ENCODE measurements around the gene NUCKS1. TPM values are rescaled to one million over a fixed set of nuclear protein-coding genes. Genes with fewer than 3 reads are reported as not detected.
A peak's percentile ranks its signal among the peaks of the same experiment; 100 is the strongest.

NUCKS1 gene
- total RNA-seq, 1 experiment from 2014 or later: 276 TPM

DNA sequence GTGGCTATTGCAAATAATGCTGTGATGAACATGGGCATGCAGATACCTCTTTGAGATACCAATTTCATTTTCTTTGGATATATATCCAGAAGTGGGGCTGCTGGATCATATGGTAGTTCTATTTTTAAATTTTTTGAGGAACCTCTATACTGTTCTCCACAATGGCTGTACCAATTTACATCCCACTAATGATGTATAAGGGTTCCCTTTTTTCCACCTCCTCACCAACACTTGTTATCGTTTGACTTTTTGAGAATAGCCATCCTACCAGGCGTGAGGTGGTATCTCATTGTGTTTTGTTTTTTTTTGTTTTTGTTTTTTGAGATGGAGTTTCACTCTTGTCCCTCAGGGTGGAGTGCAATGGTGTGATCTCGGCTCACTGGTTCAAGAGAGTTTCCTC lies 6.6 kb upstream of the NUCKS1 start:
- no peak overlapping the region for H3K4me3 Mint-ChIP-seq (ENCODE audit: low read depth, unreplicated experiment)
- DNase-seq: no peak
- H3K27ac Mint-ChIP-seq (ENCODE audit: unreplicated experiment): no peak overlapping the region
- CTCF ChIA-PET: interaction anchor here (0.5 kb wide), 1 partner anchor 25 kb away, joined by 3 read pairs; no protein-coding TSS in a partner anchor
- BruUV-seq (replicated peaks): no TSS peak
- peaks cover 29% of the 10 kb centered on the region for H3K27me3 Mint-ChIP-seq (ENCODE audit: unreplicated experiment)
- intact Hi-C loops (cut with micrococcal nuclease; ENCODE audit: unreplicated experiment): no loop called here
- no peaks in the 10 kb centered on the region for H3K4me1 Mint-ChIP-seq (ENCODE audit: low read depth, unreplicated experiment)
- TF ChIP-seq, protein P1, sequence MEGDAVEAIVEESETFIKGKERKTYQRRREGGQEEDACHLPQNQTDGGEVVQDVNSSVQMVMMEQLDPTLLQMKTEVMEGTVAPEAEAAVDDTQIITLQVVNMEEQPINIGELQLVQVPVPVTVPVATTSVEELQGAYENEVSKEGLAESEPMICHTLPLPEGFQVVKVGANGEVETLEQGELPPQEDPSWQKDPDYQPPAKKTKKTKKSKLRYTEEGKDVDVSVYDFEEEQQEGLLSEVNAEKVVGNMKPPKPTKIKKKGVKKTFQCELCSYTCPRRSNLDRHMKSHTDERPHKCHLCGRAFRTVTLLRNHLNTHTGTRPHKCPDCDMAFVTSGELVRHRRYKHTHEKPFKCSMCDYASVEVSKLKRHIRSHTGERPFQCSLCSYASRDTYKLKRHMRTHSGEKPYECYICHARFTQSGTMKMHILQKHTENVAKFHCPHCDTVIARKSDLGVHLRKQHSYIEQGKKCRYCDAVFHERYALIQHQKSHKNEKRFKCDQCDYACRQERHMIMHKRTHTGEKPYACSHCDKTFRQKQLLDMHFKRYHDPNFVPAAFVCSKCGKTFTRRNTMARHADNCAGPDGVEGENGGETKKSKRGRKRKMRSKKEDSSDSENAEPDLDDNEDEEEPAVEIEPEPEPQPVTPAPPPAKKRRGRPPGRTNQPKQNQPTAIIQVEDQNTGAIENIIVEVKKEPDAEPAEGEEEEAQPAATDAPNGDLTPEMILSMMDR (IDR thresholded peaks at IDR 0.05; ENCODE audit: unreplicated experiment): no peak
- no peaks in the 10 kb centered on the region for H3K9me3 Mint-ChIP-seq (ENCODE audit: low read depth, unreplicated experiment)
- no peaks in the 10 kb centered on the region for H3K36me3 Mint-ChIP-seq (ENCODE audit: insufficient read depth, unreplicated experiment)

DNA sequence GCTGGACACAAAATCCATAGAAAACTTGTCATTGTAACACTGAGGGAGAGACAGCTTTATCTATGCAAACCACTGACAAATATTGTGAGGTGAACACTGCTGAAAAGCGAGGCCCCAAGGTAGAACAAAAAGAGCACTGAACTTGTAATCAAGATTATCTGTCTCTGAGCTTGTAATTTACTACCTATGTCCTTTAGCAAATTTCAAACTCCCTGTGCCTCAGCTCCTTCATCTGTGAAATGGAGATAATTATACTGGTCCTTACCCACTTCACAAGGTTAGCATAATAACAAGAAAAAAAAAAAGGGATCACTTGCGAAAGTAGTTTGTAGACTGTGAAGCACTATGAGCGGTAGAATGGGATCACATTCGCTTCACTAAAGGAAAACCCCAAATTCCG lies 4.9 kb upstream of the NUCKS1 start:
- H3K27ac Mint-ChIP-seq (ENCODE audit: unreplicated experiment): no peak overlapping the region
- H3K9me3 Mint-ChIP-seq (ENCODE audit: low read depth, unreplicated experiment): no peaks in the 10 kb centered on the region
- no peaks in the 10 kb centered on the region for H3K4me1 Mint-ChIP-seq (ENCODE audit: low read depth, unreplicated experiment)
- DNase-seq: no peak
- peaks cover 16% of the 10 kb centered on the region for H3K36me3 Mint-ChIP-seq (ENCODE audit: insufficient read depth, unreplicated experiment)
- TF ChIP-seq, protein P1 (IDR thresholded peaks at IDR 0.05; ENCODE audit: unreplicated experiment): no peak
- CTCF ChIA-PET: interaction anchor here (0.7 kb wide), 1 partner anchor 163 kb away, joined by 3 read pairs; no protein-coding TSS in a partner anchor
- intact Hi-C loops (cut with micrococcal nuclease; ENCODE audit: unreplicated experiment): no loop called here
- peaks cover 29% of the 10 kb centered on the region for H3K27me3 Mint-ChIP-seq (ENCODE audit: unreplicated experiment)
- no peak overlapping the region for H3K4me3 Mint-ChIP-seq (ENCODE audit: low read depth, unreplicated experiment)
- no TSS peak for BruUV-seq (replicated peaks)

DNA sequence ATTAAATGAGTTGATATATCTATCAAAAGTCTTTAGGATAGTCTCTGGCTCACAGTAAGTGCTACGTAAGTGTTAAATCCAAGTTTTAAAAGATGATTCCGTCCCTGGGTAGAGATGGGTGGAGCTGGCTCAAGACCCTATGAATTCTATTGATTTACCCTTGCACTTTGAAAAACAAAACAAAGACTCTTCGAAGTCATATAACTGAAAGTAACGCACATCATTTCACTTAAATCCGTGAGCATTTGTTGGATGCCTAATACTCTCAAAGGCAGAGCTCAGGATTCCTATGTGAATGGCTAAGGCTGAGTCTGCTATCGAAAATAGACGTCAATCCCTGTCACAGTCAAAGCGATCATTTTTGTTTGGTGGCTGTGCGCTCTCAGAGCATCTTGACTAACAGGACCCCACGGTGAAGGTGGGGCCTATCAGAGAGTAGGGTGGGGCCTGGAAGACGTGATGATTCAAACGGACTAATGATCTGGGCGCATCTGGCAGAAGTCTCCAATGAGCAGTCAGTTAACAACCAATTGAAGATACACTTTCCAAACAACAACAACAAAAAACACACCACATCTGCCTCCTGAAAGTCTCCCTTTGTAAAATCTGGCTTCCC lies 1.2 kb upstream of the NUCKS1 start:
- DNase-seq: no peak
- intact Hi-C loops (cut with micrococcal nuclease; ENCODE audit: unreplicated experiment): no loop called here
- peak overlapping the region; percentile 84 for H3K4me3 Mint-ChIP-seq (ENCODE audit: low read depth, unreplicated experiment)
- H3K27me3 Mint-ChIP-seq (ENCODE audit: unreplicated experiment): peaks cover 22% of the 10 kb centered on the region
- H3K27ac Mint-ChIP-seq (ENCODE audit: unreplicated experiment): no peak overlapping the region
- peaks cover 52% of the 10 kb centered on the region for H3K36me3 Mint-ChIP-seq (ENCODE audit: insufficient read depth, unreplicated experiment)
- BruUV-seq (replicated peaks): no TSS peak
- H3K9me3 Mint-ChIP-seq (ENCODE audit: low read depth, unreplicated experiment): no peaks in the 10 kb centered on the region
- TF ChIP-seq, protein P1 (IDR thresholded peaks at IDR 0.05; ENCODE audit: unreplicated experiment): no peak
- CTCF ChIA-PET: no interaction called here
- H3K4me1 Mint-ChIP-seq (ENCODE audit: low read depth, unreplicated experiment): peaks cover 12% of the 10 kb centered on the region

DNA sequence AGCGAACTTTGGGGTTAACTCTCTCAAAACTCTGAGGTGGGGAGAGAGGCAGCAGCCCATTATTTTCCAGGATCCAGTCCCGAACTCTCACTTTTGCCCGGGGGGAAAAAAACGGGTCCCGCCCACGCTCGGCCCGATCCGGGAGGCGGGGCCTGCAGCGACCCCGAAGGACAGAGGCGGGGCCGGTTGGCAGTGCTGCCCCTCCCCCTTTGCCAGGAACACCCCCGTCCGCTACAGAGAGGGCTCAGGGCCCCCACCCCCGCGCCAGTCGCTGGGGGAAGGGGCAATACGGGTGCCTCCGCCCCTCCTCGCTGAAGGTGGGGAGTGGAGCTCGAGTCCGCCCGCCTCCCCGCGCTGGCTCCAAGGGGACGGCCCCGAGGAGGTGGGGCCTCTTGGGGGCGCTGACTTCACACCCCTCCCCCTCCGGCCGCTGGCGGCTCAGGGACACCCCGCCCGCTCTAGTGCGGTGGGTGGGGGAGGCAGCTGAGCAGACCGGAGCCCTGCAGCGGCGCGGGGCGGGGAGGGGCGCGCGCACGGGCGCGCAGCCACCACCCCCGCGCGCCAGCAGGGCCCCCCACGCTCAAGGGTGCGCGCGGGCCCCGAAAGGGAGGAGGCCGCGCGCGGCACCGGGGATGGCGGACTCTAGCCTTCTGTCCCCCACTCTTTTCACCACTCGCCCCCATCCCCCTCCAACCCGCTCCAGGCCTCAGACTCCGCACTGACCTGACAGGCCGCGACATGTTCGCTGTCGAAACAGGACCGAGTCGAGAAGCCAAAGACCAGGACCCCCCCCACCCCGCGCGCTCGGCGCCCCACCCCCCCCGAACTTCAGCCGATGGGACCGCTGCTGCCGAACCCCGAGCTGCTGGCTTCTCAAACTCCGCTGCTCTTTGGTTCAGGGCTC lies 496 bp downstream of the NUCKS1 start:
- TF ChIP-seq, protein P1 (IDR thresholded peaks at IDR 0.05; ENCODE audit: unreplicated experiment): no peak
- H3K27ac Mint-ChIP-seq (ENCODE audit: unreplicated experiment): peak overlapping the region; percentile 98

More for the DNA sequence above, 496 bp downstream of the NUCKS1 start:
- peaks cover 10% of the 10 kb centered on the region for H3K27me3 Mint-ChIP-seq (ENCODE audit: unreplicated experiment)
- H3K36me3 Mint-ChIP-seq (ENCODE audit: insufficient read depth, unreplicated experiment): peaks cover 56% of the 10 kb centered on the region
- peak overlapping the region; percentile 84 for H3K4me3 Mint-ChIP-seq (ENCODE audit: low read depth, unreplicated experiment)
- BruUV-seq (replicated peaks): no TSS peak
- no peaks in the 10 kb centered on the region for H3K9me3 Mint-ChIP-seq (ENCODE audit: low read depth, unreplicated experiment)
- peaks cover 14% of the 10 kb centered on the region for H3K4me1 Mint-ChIP-seq (ENCODE audit: low read depth, unreplicated experiment)
- CTCF ChIA-PET: interaction anchor here (0.7 to 1.2 kb wide), 4 partner anchors 26 to 911 kb away, joined by 3 to 5 read pairs (median 4); partner anchors contain the start of gene RAB29
- intact Hi-C loops (cut with micrococcal nuclease; ENCODE audit: unreplicated experiment): no loop called here
- DNase-seq: peak; percentile 99

All from Calu3 (cell line).